ENCODE results near the gene BOD1L1.
"Not testable (repeated sequence)": the region's sequence is repeated elsewhere in the genome, so short reads cannot be mapped to it uniquely, and the experiment has no call there.

The BOD1L1 gene

DNA sequence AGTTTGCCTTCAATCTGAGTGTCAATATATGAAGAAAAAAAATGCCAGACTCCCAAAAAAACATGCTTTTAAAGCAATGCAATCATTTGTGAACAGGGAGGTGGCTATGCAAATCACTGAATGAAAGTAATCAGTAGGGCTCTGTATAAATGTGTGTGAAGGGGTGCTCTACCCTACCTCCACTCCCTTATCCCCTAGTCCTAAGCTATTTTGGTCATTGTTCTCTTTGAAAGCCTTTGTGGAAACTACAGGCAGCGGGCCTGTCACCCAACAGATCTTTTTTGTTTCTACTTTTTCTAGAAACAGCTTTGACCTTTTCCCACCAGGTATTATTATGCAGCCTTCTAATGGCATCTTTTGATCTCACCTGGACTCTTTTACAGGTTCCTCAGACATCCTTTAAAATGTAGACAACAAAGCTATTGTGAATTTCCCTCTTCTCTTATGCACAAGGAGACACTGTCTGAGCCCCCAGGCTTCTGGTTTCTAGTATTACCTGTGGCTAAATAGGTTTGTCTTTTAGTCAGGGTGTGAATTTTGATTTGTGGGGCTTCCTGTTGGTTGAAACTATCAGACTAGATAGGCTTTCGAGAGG, 9.2 kb downstream of the BOD1L1 start:
- no peak for DNase-seq

DNA sequence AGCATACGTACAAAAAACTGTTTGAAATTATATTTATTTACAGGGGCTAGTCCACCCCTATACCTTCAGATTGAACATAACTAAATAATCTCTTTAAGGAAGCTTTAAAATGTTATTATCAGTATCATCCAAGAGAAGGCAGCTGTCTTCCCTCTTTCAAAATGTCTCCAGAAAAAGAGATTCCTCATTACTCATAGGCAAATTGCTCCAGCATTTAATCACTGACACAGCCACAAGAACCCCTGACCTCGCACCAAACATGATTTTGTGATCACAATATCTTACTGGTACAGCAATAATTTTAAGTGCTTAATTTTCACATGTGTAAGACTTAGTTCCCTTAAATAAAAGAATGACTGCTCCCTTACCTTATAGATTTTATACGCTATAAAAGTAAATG, 9.7 kb downstream of the BOD1L1 start:
- no peak for DNase-seq

DNA sequence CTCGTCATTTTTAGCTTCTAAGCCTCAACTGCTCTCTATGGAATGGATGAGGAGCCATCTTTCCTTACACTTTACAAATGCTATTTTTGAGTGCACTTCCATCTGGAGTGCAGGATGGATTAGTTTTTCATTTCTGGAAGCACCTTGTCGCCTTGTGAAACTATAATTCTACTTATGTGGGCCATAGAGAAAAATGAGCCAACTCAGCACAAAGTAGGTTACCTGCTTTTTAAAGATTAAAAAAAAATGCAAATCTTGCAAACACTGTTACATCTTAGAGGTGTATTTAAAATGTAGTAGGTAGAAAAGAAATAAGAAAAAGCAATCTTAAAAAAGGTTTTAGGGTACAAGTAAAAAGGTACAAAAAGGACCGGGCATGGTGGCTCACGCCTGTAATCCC, 10.9 kb downstream of the BOD1L1 start:
- DNase-seq: no peak

DNA sequence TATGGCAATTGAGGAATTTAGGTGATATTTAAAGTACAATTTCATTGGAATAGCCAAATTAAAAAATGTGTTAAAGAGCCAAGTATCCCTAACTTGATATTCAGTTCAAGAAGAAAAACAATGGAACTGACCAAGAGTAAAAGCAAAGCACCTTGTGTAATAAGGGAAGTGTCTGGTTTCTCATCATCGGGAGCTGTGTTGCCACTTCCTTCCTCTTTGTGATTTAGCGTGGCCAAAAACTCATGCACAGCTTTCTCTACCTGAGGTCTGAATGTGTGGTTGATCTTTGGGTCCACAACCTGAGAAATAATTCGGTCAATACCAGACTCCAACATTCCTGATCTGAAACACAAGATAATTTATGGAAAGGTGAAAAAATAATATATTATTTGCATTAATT, 12.4 kb downstream of the BOD1L1 start:
- DNase-seq: no peak

DNA sequence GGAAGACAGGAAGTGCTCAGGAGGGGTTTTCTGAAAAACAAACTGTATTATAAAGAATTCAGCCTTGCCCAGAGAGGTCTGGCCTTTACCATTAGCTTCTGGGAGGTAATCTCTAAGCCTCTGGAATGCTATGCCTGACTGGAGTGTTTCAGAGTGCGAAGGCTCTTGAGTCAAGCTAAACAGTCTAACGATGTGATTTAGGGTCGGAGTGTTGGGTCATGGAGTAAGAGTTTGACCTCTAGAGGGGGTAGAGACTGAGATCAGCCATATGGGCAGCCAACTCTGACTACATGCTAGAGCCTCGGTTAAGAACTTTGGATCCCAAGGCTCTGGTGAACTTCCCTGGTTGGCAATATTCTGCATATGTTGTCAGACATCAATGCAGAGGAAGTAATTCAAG, 15.0 kb downstream of the BOD1L1 start:
- no peak for DNase-seq

- no peak for DNase-seq
These were observed 16.2 kb downstream of the BOD1L1 start for GRCh38 chr4:13611283-13611842.

- DNase-seq: no peak
These were observed 22.2 kb downstream of the BOD1L1 start for GRCh38 chr4:13605330-13605729.

- DNase-seq: no peak
These were observed 25.7 kb downstream of the BOD1L1 start for GRCh38 chr4:13601848-13602247.

- DNase-seq: no peak
These were observed 26.5 kb downstream of the BOD1L1 start for GRCh38 chr4:13601048-13601447.

- no peak for DNase-seq
These were observed 28.4 kb downstream of the BOD1L1 start for GRCh38 chr4:13599159-13599558.

DNA sequence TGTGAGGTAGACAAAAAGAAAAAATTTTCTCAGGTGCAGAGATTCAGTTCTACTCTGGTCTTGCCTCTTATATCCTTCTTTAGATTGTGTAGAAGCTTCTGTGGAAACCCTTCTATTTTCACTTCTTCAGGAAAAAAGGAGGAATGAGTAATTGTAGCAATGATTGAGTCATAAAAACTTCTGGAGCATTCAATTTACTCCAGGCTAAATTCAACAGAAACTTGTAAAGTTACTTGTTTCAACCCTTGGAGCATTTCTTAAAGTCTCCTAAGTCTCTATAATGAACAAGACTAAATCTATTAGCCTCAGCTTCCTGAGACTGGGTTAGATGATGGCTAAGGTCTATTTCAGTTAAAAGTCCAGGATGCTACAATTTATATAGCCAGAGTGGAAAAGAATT, 29.9 kb downstream of the BOD1L1 start:
- no peak for DNase-seq

DNA sequence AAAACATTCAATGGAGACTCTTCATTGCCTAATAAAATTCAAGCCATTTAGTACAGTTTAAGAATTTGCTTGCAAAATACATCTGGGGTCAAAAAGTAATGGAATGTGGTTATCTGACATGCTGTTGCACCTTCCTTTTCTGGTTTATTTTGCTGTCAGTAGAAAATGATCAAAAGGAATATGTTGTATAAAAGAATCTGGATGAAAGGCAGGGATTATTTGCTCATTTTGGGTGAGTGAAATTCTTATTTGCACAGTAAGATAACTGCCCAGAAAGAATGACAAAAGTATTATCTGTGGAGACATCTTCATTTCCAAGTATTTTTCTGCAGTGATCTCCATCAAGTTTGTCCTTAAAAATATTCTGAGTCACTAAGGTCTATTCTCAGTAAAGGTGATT, 30.4 kb downstream of the BOD1L1 start:
- no peak for DNase-seq

- no peak for DNase-seq
These were observed 35.3 kb downstream of the BOD1L1 start for GRCh38 chr4:13592220-13592619.

- no peak for DNase-seq
These were observed 36.8 kb downstream of the BOD1L1 start for GRCh38 chr4:13590766-13591165.

DNA sequence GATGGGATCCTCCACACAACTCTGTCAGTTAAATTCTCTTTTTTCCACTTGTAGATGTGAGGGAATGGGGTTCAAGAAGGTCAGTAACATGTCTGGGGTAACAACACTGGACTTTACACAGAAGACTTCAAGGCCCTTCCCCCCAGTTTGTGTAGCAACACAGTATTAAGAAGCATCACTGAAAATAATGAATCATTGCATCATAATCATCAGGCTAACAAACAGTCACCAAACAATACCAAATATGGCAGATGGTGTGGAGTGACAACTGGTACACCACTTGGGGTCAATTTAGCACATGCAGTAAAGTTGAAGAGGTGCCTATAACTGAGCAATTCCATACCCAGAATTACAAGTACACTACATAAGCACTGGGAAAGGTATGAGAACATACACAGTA, 38.6 kb downstream of the BOD1L1 start:
- DNase-seq: no peak

GRCh38 chr4:13584481-13584880, 43.0 kb downstream of the BOD1L1 start:
- no peak for DNase-seq

GRCh38 chr4:13580036-13580435, 47.5 kb downstream of the BOD1L1 start:
- DNase-seq: no peak

DNA sequence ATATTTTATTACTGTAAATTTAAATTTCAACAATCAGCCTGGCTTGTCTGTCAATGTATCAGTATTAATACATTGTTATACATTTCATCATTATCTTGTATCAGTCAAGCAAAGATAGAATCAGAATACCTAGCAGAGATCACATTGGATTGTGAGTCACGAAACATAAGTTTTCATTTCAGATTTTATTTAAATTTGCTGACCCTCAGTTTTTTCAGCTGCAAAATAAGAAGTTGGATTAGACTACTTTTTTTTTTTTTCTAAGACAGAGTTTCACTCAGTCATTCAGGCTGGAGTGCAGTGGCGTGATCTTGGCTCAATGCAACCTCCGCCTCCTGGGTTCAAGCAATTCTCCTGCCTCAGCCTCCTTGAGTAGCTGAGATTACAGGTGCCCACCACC, 49.9 kb downstream of the BOD1L1 start:
- no peak for DNase-seq

GRCh38 chr4:13570916-13571315, 56.6 kb downstream of the BOD1L1 start:
- no peak for DNase-seq

DNA sequence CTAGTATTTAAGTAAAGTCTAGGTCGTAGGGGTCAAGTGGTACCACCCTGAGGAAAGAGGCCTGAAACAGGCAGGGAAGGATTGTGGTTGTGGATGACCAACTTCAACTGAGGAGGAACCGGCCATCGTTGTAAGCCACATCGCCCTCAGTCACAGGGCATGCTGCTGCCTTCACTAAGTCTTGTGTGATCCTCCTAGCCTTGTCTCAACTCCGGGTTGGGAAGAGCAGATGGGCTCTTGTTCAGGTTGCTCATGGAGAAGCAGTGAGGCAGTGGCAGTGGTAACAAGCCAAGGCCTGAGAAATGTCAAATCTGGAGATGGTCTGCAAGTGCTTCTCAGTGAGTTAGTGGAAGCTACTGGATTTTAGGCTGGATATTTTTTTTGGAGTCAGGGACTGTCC, 60.4 kb downstream of the BOD1L1 start:
- DNase-seq: no peak

DNA sequence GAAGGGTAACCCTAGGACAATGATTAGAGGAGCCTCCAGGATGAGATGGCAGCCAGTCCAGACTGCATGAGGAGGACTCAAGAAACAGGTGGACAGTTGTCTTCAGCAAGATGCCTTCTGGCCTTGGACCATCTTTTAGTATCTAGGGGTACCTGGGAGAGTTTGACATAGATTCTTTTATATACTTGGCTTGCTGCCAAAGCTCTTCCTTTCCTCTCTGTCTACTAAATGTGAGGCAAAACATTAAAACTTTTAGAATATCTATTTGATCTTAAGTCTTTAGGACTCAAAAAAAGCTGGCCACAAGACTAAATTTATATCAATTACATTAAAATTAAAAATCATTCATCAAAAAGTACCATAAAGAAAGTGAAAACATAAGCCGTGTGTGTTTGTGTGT, 64.6 kb downstream of the BOD1L1 start:
- no peak for DNase-seq

DNA sequence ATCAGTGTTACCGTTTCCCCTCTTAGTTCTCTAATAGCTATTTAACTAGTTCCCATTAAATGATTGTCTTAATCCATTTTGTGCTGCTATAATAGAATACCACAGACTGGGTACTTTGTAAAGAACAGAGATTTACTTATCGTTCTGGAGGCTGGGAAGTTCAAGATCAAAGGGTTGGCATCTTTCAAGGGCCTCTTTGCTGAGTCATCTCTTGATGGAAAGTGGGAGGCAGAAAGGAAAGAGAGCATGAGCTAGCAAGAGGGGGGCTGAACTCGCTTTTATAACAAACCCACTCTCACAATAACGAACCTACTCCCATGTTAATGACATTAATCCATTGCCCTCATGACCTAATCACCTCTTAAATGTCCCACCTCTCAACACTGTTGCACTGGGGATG, 65.9 kb downstream of the BOD1L1 start:
- no peak for DNase-seq

DNA sequence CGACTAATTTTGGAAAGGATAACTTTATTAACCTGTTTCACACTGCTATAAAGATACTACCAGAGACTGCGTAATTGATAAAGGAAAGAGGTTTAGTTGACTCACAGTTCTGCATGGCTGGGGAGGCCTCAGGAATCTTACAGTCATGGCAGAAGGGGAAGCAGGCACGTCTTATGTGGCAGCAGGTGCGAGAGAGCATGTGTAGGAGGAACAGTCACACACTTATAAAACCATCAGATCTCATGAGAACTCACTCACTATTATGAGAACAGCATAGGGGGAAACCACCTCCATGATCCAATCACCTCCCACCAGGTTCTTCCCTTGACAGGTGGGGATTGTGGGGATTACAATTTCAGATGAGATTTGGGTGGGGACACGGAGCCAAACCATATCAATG, 67.4 kb downstream of the BOD1L1 start:
- not testable (repeated sequence) for DNase-seq

GRCh38 chr4:13559413-13559812, 68.1 kb downstream of the BOD1L1 start:
- no peak for DNase-seq

DNA sequence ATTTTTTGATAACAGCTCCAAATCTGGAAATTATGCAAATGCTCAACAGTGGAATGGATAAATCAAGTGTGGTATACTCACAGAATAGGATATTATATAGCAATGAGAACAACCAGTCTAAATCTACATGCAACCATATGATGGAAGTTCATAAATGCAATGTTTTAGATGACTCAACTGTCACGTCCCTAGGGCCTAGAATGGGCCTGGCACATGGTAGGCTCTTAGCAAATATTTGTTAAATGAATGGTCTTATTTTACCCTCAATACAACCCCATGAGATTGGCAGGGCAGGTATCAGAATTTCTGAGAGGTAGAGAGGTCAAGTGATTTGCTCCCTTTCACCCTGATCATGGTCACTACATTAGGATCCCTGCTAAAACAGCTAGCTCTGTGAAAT, 68.6 kb downstream of the BOD1L1 start:
- no peak for DNase-seq

GRCh38 chr4:13555325-13555724, 72.2 kb downstream of the BOD1L1 start:
- no peak for DNase-seq

All from activated T-cell treated with anti-CD3 and anti-CD28 coated beads, Interleukin-2, amount 50 U/mL, for 1 hour (primary cell).